CD4-positive, alpha-beta T cell treated with Interleukin-15 for 1 hour (primary cell): ENCODE measurements around the gene KRT37.
"Not testable (repeated sequence)": the region's sequence is repeated elsewhere in the genome, so short reads cannot be mapped to it uniquely, and the experiment has no call there.

Experiments
- DNase-seq: peaks from one replicate; pipeline ENCODE4 v3.0.0-alpha.2; 2020

KRT37 gene

DNA sequence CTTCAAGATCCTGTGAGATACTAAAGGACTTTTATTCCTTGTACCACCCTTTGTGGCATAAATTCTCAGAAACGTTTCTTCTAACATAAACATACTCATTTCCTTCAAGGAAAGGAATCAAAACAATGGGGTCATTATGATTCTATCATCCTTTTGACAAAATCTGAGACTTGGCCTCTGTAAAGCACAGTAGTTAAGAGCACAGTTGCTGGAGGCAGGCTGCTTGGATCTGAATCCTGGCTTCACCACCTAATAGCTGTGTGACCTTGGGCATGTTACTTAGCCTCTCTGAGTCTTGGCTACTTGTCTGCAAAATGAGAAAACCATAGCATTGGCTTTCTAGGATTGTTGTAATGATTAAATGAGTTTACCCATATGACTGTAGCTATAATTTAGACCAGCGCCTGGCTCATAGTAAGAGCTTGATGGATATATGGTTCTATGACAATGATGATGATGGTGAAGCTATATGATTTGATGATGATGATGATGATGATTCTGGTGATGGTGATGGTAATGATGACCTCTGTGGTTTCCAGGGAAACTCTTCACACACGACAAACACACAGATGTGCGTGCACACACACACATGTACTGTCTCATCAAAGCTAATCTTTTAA lies 20.9 kb downstream of the KRT37 start:
- DNase-seq = no peak

DNA sequence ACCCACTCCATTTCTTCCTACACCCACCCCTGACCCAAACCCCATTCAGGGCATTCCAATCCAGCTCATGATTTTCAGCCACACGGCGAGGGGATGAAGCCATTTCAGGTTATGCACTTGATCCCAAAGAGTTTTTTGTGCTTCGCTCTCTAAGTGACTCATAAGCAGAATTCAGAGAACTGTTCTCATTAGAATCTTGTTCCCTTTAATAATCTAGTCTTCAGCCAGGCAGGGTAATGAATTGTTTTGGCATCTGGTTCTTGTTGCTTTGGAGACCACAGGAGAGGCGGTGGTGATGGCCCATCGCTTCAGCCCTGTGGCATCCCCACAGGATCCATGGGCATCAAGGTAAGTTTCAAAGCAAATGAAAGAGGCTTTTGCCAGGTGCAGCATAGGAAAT lies 22.2 kb downstream of the KRT37 start:
- no peak for DNase-seq

DNA sequence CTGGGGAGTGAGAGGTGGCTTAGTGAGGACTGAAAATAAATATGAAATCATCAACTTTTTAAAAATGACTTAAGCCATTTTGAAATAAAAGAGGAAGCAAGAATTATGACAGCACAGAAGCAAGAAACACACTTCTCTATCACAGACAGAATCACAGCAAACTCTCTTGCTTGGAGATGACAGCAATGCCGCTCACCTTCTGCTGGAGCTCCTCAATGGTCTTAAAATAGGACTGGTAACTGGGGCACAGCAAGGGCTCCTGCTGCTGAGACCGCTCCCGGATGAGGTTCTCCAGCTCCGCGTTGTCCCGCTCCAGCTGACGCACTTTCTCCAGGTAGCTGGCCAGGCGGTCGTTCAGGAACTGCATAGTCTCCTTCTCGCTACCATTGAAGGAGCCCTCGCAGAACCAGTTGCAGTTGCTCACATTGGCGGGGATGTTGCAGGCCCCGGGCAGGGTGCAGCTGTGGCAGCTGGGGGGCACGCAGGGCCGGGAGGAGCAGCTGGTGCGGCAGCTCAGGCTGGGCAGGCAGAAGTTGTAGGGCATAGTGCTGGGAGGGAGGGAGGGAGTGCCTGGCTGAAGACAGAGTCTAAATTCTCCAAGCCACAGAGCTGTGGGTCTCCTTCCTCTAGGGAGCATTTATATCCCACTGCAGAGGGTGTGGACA lies 27.3 kb downstream of the KRT37 start, which contains the start of gene KRT31:
KRT31 (minus strand) TSS at position 613 of the 665 bp plus-strand sequence; CDS start at position 544, 69 bp downstream.
- DNase-seq = no peak

DNA sequence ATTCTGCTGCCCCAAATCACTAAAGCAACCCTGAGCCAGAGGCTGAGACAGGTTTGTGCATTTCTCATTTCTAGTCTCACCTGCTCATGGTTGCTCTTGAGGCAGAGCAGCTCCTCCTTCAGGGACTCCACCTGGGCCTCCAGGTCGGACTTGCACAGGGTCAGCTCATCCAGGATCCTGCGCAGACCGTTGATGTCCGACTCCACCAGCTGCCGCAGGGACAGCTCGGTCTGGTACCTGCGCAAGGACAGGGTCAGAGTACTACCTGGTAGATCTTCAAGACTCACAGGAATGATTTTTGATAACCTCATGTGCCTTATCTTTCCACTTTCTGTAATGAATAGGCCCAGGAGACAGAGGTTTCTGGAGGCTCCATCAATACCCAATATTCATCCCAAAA lies 28.0 kb downstream of the KRT37 start:
- DNase-seq = no peak

DNA sequence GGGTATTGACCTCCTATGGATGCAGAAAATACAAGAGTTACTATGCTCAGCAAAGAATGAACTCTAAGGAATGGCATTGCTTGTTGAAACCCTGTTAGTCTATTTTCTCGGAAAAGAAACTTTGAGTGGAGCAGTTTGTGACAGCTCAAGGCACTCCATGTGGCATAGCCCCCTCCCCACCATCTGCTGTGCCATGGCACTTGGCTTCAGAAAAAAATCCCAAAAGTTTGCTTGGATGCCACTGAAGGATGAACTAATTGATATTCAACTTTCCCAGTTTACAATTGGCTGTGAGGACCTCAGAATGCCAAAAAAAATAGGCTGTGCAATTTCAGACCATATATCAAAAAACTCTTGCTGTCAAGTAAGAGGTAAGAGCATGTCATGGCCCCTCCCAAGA lies 28.8 kb downstream of the KRT37 start:
- no peak for DNase-seq

DNA sequence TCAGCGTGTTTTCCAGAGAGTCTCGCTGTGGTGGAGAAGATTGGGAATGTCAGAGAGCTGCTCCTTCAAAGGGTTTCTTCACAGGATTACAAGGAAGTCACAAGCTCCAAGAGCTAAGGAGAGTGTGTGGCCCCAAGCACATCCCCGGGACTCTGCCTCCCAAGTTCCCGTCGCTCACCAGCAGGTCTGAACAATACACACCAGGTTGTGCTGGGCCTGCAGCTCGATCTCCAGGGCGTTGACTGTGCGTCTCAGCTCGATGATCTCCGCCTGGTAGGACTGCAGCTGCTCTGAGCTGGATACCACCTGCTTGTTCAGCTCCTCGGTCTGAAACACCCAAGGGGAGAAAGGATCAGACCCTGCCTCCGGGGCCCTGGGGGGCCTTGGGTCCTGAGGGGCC lies 29.3 kb downstream of the KRT37 start:
- not testable (repeated sequence) for DNase-seq

DNA sequence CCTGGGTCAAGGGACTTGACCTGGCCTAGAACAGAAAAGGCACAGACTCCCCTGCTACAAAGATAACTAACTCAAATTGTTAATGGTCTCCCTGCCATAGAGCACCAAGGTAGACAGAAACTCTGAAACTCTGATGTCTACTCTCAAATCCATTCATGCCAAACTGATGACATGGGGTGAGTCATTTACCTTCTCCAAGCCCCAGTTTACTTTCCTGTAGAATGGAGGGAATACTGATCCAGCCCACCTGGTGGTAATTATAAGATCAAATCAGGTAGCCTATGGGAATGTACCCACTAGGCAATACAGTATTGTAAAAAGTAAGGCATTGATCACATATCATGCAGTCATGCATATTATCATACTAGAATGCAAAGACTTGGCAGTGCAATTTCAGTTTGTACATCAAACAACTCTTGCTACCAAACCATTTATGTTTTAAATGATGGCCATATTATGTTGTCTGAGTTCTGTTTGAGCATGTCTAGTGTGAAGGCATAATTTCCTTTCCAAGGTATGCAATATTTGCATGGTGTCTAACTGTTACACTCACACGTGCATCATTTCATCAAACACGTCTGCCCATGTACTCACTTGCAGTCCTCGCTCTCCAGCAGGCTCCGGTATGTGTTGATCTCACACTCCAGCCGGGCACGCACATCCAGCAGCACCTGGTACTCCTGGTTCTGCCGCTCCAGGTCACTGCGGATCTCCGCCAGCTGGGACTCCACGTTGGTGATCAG lies 30.0 kb downstream of the KRT37 start:
- DNase-seq = no peak

DNA sequence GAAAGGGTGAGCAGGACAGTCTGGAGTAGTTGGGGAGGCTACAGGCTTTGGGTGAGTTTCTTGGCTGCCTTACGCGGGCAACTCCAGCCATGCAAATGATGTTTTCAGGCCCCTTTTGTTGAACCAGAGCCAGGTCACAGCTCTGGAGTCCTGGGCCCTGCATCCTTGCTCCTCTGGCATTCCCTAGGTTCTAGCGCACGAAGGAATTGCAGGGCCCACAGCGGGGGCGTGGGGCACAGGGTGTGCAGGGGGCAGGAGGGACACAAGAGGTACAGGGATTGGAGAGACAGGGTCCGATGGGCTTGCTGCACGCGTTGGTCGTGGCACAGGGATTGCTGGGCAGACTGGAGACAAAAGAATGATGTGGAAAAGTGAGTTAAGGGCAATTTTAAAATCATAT lies 30.6 kb downstream of the KRT37 start:
- no peak for DNase-seq

DNA sequence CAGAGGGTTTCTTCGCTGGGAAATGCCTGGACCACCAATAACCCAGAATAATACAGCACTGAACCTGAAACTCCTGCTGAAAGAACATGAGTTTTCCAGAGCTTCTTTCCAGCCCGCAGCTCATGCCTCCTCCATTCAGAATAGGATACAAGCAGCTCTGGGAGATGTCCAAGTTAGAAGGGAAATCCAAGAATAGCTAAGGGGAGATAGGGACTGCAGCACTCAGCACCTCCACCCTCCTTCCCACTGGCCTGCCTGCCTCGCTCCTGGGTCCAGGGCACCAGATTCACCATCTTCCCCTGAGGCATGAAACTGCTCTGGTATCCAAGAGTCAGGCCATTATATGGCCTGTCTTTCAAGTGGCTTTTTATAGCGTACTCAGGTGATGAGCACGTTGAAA lies 31.1 kb downstream of the KRT37 start:
- DNase-seq = no peak

DNA sequence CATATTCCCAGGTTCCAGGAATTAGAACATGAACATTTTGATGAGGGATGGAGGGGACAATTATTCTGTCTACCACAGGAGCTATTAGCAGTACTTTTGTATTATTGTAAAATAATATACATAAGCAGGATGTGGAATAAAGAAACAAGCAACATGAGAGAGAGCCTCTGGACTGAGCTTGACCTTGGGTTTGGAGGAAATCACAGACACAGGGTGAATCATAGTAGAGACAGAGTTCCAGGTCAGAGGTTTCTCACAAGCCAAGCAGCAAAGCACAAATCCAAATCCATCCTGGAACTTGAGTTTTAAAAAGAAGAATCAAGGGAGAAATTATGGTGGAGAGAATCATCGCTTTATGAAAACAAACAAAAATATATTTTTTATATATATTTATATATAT lies 32.1 kb downstream of the KRT37 start:
- DNase-seq = no peak

DNA sequence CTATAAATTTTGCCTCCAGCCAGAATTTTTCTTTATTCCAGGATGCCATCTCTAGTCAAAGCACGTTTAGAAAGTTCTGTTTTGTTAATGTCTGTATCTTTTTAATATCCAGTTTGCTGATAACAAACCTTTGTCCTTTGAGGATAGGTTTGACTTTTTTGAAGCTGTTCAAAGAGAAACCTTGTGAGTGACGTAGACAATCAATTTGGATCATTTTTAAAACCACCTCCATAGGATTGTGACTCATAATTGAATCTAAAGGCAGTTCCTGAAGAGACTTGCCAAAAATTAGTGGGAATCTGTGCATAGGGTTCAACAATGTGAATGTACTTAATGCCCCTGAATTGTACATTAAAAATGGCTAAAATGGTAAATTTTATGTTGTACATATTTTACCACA lies 32.9 kb downstream of the KRT37 start:
- no peak for DNase-seq

DNA sequence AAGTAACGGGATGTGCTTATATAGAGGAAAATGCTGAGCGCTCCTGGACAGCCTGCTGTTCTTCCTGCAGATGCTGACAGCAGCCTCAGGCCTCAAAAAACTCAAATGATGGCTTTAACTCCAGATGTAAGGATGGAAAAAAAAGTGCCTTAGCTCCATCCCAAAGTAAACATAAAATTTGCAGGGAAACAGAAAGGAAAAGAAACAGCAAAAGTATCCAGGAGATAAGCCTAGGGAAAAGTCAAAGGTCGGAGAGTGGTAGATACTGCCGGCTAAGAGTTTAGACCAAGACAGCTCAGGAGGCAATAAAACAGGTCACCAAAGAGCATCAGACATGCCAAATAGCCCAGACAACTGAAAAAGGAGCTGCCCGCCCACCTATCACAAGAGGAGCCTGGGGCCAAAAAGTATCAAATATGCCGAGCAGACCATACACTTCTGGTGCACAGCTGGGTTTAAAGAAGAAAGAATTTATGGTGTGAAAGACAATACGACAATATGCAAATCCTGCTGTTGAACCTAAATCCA lies 33.9 kb downstream of the KRT37 start:
- no peak for DNase-seq

DNA sequence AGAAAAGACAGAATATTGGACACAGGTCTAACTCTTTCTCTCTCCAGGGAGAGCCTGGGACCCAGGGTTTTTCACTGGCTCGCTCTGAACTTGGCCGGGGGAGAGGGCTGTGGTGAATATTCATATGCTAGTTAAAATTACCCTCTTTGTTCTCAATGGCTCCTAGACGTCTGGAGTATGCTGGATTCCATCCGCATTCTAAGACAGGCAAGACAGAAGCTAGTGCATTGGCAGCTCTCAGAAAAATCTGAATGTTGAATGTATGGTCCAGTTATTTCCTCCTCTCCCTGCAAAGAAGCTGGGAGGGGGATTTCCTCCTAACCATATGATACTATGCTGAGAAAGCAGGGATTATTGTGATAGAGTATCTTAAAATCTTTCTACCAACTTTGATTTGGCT lies 36.7 kb downstream of the KRT37 start:
- no peak for DNase-seq

DNA sequence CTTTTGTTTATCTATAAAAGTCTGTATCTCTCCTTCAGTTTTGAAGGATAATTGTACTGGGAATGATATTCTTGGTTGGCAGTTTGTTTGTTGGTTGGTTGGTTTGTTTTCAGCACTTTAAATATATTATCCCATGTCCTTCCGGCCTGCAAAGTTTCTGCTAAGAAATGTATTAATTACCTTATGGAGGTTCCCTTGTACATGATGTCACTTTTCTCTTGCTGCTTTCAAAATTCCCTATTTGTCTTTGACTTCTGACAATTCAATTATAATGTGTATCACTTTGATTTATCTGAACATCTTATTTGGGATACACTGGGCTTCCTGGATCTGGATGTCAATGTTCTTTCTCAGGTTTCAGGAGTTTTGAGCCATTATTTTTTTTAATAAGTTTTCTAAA lies 38.2 kb downstream of the KRT37 start:
- DNase-seq = no peak

DNA sequence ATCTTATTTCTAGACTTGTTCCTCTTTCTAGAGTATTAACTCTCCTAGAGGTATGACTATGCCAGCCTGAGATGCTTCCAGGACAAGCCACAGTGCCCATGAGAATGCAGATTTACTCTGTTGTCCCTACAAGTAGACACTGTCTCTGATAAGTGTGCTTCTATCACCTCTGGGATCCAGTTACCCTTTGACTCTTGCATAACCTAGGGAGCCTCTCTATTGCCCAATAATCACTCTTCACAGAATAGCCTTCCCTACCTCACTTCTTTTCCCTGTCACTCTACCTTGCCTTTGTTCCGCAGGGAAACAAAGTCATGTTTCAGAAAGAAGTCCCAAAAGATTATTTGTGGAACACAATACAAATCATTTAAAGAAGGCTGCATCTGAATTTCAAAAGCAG lies 40.7 kb downstream of the KRT37 start:
- DNase-seq = no peak

DNA sequence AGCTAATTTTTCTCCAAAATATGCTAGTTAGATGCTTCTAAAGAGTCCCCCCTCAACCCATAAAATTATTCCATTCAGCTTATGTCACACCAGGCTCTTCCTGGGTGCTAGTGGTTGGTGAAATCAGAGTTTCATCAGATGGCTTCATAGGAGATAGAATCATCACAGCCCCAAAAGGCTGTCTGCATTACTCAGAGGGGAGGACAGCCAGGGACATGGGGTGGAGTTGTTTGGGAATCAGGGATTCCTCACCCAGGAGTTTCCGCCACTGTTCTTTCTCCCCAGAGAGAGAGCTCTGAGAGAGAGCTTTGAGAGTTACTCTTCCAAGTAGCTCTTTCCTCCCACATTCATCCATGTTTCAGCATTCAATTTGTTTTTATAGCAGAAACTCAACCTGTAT lies 42.0 kb downstream of the KRT37 start:
- no peak for DNase-seq

DNA sequence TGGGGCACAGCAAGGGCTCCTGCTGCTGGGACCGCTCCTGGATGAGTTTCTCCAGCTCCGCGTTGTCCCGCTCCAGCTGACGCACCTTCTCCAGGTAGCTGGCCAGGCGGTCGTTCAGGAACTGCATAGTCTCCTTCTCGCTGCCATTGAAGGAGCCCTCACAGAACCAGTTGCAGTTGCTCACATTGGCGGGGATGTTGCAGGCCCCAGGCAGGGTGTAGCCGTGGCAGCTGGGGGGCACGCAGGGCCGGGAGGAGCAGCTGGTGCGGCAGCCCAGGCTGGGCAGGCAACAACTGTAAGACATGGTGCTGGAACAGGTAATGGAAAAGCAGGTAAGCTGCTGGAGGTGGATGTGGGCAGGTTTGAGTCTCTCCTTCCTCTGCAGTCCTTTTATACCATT lies 42.4 kb downstream of the KRT37 start, which contains the start of gene KRT34:
KRT34 (minus strand) TSS at position 364 of the 400 bp plus-strand sequence; CDS start at position 304, 60 bp downstream.
- DNase-seq = not testable (repeated sequence)

DNA sequence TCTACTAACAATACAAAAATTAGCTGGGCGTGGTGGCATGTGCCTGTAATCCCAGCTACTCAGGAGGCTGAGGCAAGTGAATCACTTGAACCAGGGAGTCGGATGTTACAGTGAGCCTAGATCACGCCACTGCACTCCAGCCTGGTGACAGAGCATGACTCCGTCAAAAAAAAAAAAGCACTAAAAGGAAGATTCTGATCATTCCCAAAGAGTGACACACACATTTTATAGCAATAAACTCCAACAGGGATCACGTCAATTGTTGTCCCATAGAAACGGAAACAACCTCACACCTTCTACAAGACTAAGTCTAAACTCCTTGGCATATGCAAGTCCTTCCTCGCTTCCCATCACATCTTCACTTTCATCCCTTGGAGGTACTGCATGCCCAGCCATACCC lies 44.3 kb downstream of the KRT37 start:
- not testable (repeated sequence) for DNase-seq

DNA sequence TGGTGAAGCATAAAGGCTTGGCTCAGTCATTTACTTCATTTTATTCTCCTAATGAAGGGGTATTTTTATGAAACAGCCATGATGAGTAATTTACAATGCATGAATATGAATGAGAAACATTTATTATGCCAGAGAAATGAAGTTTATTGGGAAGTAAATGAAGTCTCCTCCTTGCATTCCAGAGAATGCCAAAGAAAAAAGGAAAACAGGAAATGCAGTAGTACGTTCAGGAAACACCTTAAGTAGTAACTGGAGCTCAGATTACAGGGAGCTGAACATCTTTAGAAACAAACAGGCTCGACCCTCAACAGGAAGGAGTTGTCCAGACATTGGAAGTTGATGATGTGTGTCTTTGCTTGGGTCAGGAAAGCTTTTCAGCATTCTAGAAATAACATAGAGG lies 46.8 kb downstream of the KRT37 start:
- DNase-seq = no peak
